ENCODE results near the gene CES2.

The CES2 gene

DNA sequence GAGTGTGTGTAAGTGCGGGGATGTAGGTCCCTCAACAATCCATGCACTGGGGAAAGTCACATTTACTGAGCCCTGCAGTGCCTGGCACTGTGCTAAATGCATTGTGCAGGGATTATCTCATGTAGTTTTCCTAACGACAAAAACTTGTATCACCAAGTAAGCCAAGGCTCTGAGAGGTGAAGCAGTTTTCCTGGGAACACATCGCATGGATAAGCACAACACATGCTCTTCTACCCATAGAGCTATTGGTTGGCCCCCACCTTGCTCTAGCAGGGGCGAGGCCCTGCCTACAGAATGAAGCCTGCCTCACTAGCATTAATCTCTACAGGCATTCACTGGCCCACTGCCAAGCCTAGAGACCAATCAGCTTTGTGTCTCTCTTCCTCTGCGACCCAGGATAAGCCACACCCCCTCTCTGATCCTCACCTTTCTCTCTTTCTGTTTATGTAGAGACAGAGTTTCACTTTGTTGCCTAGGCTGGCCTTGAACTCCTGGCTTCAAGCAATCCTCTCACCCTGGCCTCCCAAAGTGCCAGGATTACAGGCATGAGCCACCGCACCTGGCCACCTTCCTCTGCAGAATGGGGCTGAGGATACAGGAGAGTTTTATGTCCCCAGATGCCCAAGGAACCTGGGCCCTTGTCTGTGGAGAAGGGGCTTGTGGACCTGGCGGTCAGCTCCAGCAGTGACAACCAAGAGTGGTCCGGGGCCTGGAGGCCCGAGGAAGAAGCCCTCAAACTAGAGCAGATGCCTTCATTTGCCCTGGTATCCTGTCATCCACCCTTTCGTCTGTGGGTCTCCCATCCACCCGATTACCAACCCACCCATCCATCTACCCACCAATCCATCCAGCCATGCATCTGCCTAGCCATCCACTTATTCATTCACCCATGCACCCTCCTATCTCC lies 29.4 kb upstream of the CES2 start (continued):
- TF ChIP-seq, protein P1, sequence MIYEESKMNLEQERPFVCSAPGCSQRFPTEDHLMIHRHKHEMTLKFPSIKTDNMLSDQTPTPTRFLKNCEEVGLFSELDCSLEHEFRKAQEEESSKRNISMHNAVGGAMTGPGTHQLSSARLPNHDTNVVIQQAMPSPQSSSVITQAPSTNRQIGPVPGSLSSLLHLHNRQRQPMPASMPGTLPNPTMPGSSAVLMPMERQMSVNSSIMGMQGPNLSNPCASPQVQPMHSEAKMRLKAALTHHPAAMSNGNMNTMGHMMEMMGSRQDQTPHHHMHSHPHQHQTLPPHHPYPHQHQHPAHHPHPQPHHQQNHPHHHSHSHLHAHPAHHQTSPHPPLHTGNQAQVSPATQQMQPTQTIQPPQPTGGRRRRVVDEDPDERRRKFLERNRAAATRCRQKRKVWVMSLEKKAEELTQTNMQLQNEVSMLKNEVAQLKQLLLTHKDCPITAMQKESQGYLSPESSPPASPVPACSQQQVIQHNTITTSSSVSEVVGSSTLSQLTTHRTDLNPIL (CRISPR knock-in tag; IDR thresholded peaks at IDR 0.05; ENCODE audit: low read depth): no peak
- TF ChIP-seq RARB (CRISPR knock-in tag; IDR thresholded peaks at IDR 0.05): no peak
- TF ChIP-seq BACH2 (CRISPR knock-in tag; IDR thresholded peaks at IDR 0.05; ENCODE audit: borderline replicate concordance): no peak
- TF ChIP-seq SNAI2 (CRISPR knock-in tag; IDR thresholded peaks at IDR 0.05): no peak
- no peak for TF ChIP-seq TOX (CRISPR knock-in tag; IDR thresholded peaks at IDR 0.05; ENCODE audit: borderline replicate concordance)

DNA sequence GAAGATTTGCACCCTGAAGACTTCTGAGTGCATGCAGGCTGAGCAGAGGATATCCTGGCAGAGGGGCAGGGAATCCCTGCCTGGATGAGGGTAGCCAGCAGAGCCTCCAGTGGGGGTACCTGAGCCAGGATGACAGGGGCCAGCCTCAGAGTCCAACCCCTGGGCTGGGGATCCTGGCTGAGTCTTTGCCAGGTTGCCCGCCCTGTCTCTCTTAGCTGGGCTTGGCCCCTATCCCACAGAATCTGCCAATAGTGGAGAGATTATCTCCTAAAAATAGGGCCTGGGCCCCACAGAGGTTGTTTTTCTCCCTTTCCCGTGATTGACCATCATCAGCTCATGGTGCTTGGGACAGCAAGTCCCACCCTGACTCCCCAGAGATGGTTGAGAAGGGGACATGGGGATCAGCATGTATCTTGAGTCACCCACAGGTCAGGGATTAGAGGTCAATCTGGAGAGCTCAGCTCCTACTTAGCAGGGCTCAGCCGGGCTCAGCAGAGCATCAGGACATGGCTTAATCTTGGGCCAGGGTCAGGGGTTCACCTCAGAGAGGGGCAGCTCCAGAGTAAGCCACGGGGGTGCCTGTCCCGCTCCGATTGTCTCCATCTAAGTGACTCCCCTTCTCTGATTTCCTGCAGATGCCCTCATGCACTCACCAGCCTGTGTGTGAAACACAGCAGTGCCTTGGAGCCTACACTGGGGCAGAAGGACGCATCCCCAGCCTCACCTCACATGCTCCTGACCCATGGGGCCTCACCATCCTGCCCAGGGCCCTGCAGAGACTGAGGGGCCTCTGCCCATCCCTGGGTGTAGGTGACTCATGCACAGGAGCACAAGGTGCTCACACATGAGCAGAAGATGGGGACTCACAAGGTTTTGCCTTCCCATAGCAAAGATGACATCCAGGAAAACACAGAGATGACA lies 28.1 kb upstream of the CES2 start:
- TF ChIP-seq CSRNP3 (CRISPR knock-in tag; IDR thresholded peaks at IDR 0.05): no peak
- TF ChIP-seq SNAI2 (CRISPR knock-in tag; IDR thresholded peaks at IDR 0.05): no peak
- TF ChIP-seq ISL1 (CRISPR knock-in tag; IDR thresholded peaks at IDR 0.05): no peak
- no peak for TF ChIP-seq ZNF8 (CRISPR knock-in tag; IDR thresholded peaks at IDR 0.05)
- TF ChIP-seq PPARA (CRISPR knock-in tag; IDR thresholded peaks at IDR 0.05; ENCODE audit: borderline replicate concordance): no peak
- TF ChIP-seq, protein P1 (CRISPR knock-in tag; IDR thresholded peaks at IDR 0.05; ENCODE audit: low read depth): no peak
- no peak for TF ChIP-seq ARNTL (CRISPR knock-in tag; IDR thresholded peaks at IDR 0.05; ENCODE audit: borderline replicate concordance, low read depth)
- no peak for TF ChIP-seq BACH2 (CRISPR knock-in tag; IDR thresholded peaks at IDR 0.05; ENCODE audit: borderline replicate concordance)
- no peak for TF ChIP-seq RARB (CRISPR knock-in tag; IDR thresholded peaks at IDR 0.05)
- no peak for TF ChIP-seq ZC3H10 (CRISPR knock-in tag; IDR thresholded peaks at IDR 0.05)
- TF ChIP-seq ZFP3 (CRISPR knock-in tag; IDR thresholded peaks at IDR 0.05): no peak
- TF ChIP-seq TCF4 (CRISPR knock-in tag; IDR thresholded peaks at IDR 0.05; ENCODE audit: borderline replicate concordance): no peak
- TF ChIP-seq TOX (CRISPR knock-in tag; IDR thresholded peaks at IDR 0.05; ENCODE audit: borderline replicate concordance): no peak
- TF ChIP-seq, protein P2, sequence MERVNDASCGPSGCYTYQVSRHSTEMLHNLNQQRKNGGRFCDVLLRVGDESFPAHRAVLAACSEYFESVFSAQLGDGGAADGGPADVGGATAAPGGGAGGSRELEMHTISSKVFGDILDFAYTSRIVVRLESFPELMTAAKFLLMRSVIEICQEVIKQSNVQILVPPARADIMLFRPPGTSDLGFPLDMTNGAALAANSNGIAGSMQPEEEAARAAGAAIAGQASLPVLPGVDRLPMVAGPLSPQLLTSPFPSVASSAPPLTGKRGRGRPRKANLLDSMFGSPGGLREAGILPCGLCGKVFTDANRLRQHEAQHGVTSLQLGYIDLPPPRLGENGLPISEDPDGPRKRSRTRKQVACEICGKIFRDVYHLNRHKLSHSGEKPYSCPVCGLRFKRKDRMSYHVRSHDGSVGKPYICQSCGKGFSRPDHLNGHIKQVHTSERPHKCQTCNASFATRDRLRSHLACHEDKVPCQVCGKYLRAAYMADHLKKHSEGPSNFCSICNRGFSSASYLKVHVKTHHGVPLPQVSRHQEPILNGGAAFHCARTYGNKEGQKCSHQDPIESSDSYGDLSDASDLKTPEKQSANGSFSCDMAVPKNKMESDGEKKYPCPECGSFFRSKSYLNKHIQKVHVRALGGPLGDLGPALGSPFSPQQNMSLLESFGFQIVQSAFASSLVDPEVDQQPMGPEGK (CRISPR knock-in tag; IDR thresholded peaks at IDR 0.05; ENCODE audit: borderline replicate concordance): no peak

DNA sequence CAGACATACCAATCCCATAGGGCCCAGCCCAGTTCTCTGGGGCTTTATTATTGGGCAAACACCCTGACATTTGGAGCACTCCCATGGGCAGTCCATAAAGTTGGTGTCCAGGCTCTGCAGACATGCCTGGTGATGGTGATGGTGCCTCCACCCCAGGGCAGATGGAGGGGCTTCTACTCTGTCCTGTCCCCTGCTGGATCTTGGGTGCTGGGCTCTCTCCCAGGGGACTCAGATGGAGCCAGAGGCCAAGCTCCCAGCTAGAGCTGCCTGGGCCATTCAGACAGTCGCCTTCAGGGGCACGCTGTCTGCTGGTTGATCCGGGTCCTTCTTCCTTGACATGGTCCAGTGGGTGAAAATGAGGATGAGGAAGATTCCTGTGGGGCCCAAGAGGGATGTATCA lies 27.2 kb upstream of the CES2 start:
- ATAC-seq: no peak
- TF ChIP-seq, protein P2 (CRISPR knock-in tag; IDR thresholded peaks at IDR 0.05; ENCODE audit: borderline replicate concordance): no peak
- TF ChIP-seq TOX (CRISPR knock-in tag; IDR thresholded peaks at IDR 0.05; ENCODE audit: borderline replicate concordance) (no peak), TCF4 (CRISPR knock-in tag; IDR thresholded peaks at IDR 0.05; ENCODE audit: borderline replicate concordance) (no peak), SNAI2 (CRISPR knock-in tag; IDR thresholded peaks at IDR 0.05) (no peak), ZNF565 (CRISPR knock-in tag; conservative IDR thresholded peaks at IDR 0.05; ENCODE audit: low read depth) (no peak), PPARA (CRISPR knock-in tag; IDR thresholded peaks at IDR 0.05; ENCODE audit: borderline replicate concordance) (no peak), ESRRG (CRISPR knock-in tag; IDR thresholded peaks at IDR 0.05) (no peak), CSRNP3 (CRISPR knock-in tag; IDR thresholded peaks at IDR 0.05) (no peak), ZFP30 (CRISPR knock-in tag; IDR thresholded peaks at IDR 0.05) (no peak), OSR1 (CRISPR knock-in tag; IDR thresholded peaks at IDR 0.05) (no peak), ARNTL (CRISPR knock-in tag; IDR thresholded peaks at IDR 0.05; ENCODE audit: borderline replicate concordance, low read depth) (no peak), ISL1 (CRISPR knock-in tag; IDR thresholded peaks at IDR 0.05) (no peak)
- TF ChIP-seq, protein P3, sequence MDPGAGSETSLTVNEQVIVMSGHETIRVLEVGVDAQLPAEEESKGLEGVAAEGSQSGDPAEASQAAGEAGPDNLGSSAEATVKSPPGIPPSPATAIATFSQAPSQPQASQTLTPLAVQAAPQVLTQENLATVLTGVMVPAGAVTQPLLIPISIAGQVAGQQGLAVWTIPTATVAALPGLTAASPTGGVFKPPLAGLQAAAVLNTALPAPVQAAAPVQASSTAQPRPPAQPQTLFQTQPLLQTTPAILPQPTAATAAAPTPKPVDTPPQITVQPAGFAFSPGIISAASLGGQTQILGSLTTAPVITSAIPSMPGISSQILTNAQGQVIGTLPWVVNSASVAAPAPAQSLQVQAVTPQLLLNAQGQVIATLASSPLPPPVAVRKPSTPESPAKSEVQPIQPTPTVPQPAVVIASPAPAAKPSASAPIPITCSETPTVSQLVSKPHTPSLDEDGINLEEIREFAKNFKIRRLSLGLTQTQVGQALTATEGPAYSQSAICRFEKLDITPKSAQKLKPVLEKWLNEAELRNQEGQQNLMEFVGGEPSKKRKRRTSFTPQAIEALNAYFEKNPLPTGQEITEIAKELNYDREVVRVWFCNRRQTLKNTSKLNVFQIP (CRISPR knock-in tag; IDR thresholded peaks at IDR 0.05; ENCODE audit: borderline replicate concordance, low read depth): no peak

More for the DNA sequence above, 28.1 kb upstream of the CES2 start:
- no peak for ATAC-seq

Measured in SK-N-SH treated with all-trans-retinoic acid at 6 μM for 48 hours (cell line).